ENCODE data around the gene CCDC93.

Gene CCDC93

DNA sequence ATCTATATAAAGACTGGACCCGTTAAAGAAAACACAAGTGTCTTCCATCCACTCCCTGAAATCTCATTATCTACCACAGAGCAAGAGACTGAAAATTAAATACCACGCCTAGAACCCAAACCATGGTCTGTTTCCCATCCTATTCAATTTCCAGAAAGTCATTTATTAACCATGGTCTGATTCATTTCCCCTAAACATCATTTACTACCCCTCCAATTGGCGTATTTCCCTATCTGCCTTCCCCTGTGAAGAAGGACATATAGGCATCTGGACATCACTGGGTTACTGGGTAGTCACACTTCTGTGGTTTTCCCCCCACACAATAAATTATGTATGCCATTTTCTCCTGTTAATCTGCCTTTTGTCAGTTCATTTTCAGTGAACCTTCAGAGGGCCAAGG lies 30.8 kb downstream of the CCDC93 start:
- H3K4me3 ChIP-seq (ENCODE audit: low read length), result no peak overlapping the region
- H3K9ac ChIP-seq (ENCODE audit: low read length), result no peak overlapping the region
- H4K8ac ChIP-seq (ENCODE audit: low read depth, low read length), result no peak overlapping the region
- no peaks in the 10 kb centered on the region for H3K79me2 ChIP-seq (ENCODE audit: control insufficient read depth, insufficient read depth, low read length)
- H2AK5ac ChIP-seq (ENCODE audit: low read length), result no peak overlapping the region
- H2BK5ac ChIP-seq (ENCODE audit: low read length), result no peak overlapping the region
- no peaks in the 10 kb centered on the region for H3K36me3 ChIP-seq (ENCODE audit: control insufficient read depth, insufficient read depth, low read length)
- no peak overlapping the region for H3K56ac ChIP-seq (ENCODE audit: low read length)
- no peak overlapping the region for H3K18ac ChIP-seq (ENCODE audit: low read length)
- no peak overlapping the region for H3K27ac ChIP-seq (ENCODE audit: low read depth, low read length)
- WGBS (ENCODE audit: extremely low coverage, insufficient coverage, low lambda C conversion rate), result no CpG with 5 or more reads among the region's 3 CpGs
- no peak overlapping the region for H3K4ac ChIP-seq (ENCODE audit: low read depth, low read length)
- no peak overlapping the region for H3K23ac ChIP-seq (ENCODE audit: low read length)
- no peak for DNase-seq
- no peak overlapping the region for H3K4me2 ChIP-seq (ENCODE audit: low read length)
- no peak overlapping the region for H2BK15ac ChIP-seq (replicated peaks; ENCODE audit: low read depth)
- H4K5ac ChIP-seq (ENCODE audit: low read length), result no peak overlapping the region
- no peak overlapping the region for H2BK120ac ChIP-seq (ENCODE audit: low read depth, low read length)
- H3K79me1 ChIP-seq (ENCODE audit: low read length), result no peaks in the 10 kb centered on the region
- H3K27me3 ChIP-seq (ENCODE audit: insufficient read depth, low read length, poor library complexity), result no peaks in the 10 kb centered on the region
- H3K4me1 ChIP-seq (ENCODE audit: control insufficient read depth, low read depth, low read length), result no peaks in the 10 kb centered on the region

GRCh38 chr2:117982376-117983033 lies 31.4 kb downstream of the CCDC93 start:
- no peak overlapping the region for H2BK15ac ChIP-seq (replicated peaks; ENCODE audit: low read depth)
- H3K79me2 ChIP-seq (ENCODE audit: control insufficient read depth, insufficient read depth, low read length), result no peaks in the 10 kb centered on the region
- no peak overlapping the region for H4K8ac ChIP-seq (ENCODE audit: low read depth, low read length)
- H3K4me2 ChIP-seq (ENCODE audit: low read length), result no peak overlapping the region
- no peak overlapping the region for H3K4ac ChIP-seq (ENCODE audit: low read depth, low read length)
- no peak overlapping the region for H3K9ac ChIP-seq (ENCODE audit: low read length)
- no CpG with 5 or more reads among the region's 5 CpGs for WGBS (ENCODE audit: extremely low coverage, insufficient coverage, low lambda C conversion rate)
- no peak overlapping the region for H3K23ac ChIP-seq (ENCODE audit: low read length)
- H3K36me3 ChIP-seq (ENCODE audit: control insufficient read depth, insufficient read depth, low read length), result no peaks in the 10 kb centered on the region
- no peak overlapping the region for H3K27ac ChIP-seq (ENCODE audit: low read depth, low read length)
- H3K79me1 ChIP-seq (ENCODE audit: low read length), result no peaks in the 10 kb centered on the region
- peak; percentile 38 for DNase-seq
- H3K18ac ChIP-seq (ENCODE audit: low read length), result no peak overlapping the region
- H2BK5ac ChIP-seq (ENCODE audit: low read length), result no peak overlapping the region
- H4K5ac ChIP-seq (ENCODE audit: low read length), result no peak overlapping the region
- H3K56ac ChIP-seq (ENCODE audit: low read length), result no peak overlapping the region
- H3K4me3 ChIP-seq (ENCODE audit: low read length), result no peak overlapping the region
- no peak overlapping the region for H2AK5ac ChIP-seq (ENCODE audit: low read length)
- H2BK120ac ChIP-seq (ENCODE audit: low read depth, low read length), result no peak overlapping the region
- H3K27me3 ChIP-seq (ENCODE audit: insufficient read depth, low read length, poor library complexity), result no peaks in the 10 kb centered on the region
- H3K4me1 ChIP-seq (ENCODE audit: control insufficient read depth, low read depth, low read length), result no peaks in the 10 kb centered on the region

GRCh38 chr2:117981810-117982209 lies 32.1 kb downstream of the CCDC93 start:
- DNase-seq, result no peak
- Histone ChIP-seq H3K27ac (ENCODE audit: low read depth, low read length) (no peak overlapping the region), H3K4ac (ENCODE audit: low read depth, low read length) (no peak overlapping the region), H3K4me1 (ENCODE audit: control insufficient read depth, low read depth, low read length) (no peaks in the 10 kb centered on the region), H3K4me2 (ENCODE audit: low read length) (no peak overlapping the region), H3K4me3 (ENCODE audit: low read length) (no peak overlapping the region), H3K79me1 (ENCODE audit: low read length) (no peaks in the 10 kb centered on the region), H3K23ac (ENCODE audit: low read length) (no peak overlapping the region), H3K27me3 (ENCODE audit: insufficient read depth, low read length, poor library complexity) (no peaks in the 10 kb centered on the region), H3K79me2 (ENCODE audit: control insufficient read depth, insufficient read depth, low read length) (no peaks in the 10 kb centered on the region), H3K56ac (ENCODE audit: low read length) (no peak overlapping the region), H3K9ac (ENCODE audit: low read length) (no peak overlapping the region), H2BK120ac (ENCODE audit: low read depth, low read length) (no peak overlapping the region), H3K18ac (ENCODE audit: low read length) (no peak overlapping the region), H4K5ac (ENCODE audit: low read length) (no peak overlapping the region), H2BK15ac (replicated peaks; ENCODE audit: low read depth) (no peak overlapping the region), H4K8ac (ENCODE audit: low read depth, low read length) (no peak overlapping the region), H3K36me3 (ENCODE audit: control insufficient read depth, insufficient read depth, low read length) (no peaks in the 10 kb centered on the region), H2BK5ac (ENCODE audit: low read length) (no peak overlapping the region), H2AK5ac (ENCODE audit: low read length) (no peak overlapping the region)
- WGBS (ENCODE audit: extremely low coverage, insufficient coverage, low lambda C conversion rate), result no CpG with 5 or more reads among the region's 1 CpG

- no peak overlapping the region for H3K27ac ChIP-seq (ENCODE audit: low read depth, low read length)
- H3K56ac ChIP-seq (ENCODE audit: low read length), result no peak overlapping the region
- no peaks in the 10 kb centered on the region for H3K79me2 ChIP-seq (ENCODE audit: control insufficient read depth, insufficient read depth, low read length)
- H3K36me3 ChIP-seq (ENCODE audit: control insufficient read depth, insufficient read depth, low read length), result no peaks in the 10 kb centered on the region
- no peaks in the 10 kb centered on the region for H3K79me1 ChIP-seq (ENCODE audit: low read length)
- H4K5ac ChIP-seq (ENCODE audit: low read length), result no peak overlapping the region
- no peak overlapping the region for H3K4me2 ChIP-seq (ENCODE audit: low read length)
- no peaks in the 10 kb centered on the region for H3K27me3 ChIP-seq (ENCODE audit: insufficient read depth, low read length, poor library complexity)
- no peak overlapping the region for H3K9ac ChIP-seq (ENCODE audit: low read length)
- H2BK5ac ChIP-seq (ENCODE audit: low read length), result no peak overlapping the region
- H3K4ac ChIP-seq (ENCODE audit: low read depth, low read length), result no peak overlapping the region
- H2BK15ac ChIP-seq (replicated peaks; ENCODE audit: low read depth), result no peak overlapping the region
- DNase-seq, result no peak
- no peak overlapping the region for H3K4me3 ChIP-seq (ENCODE audit: low read length)
- no peaks in the 10 kb centered on the region for H3K4me1 ChIP-seq (ENCODE audit: control insufficient read depth, low read depth, low read length)
- H3K18ac ChIP-seq (ENCODE audit: low read length), result no peak overlapping the region
- no peak overlapping the region for H4K8ac ChIP-seq (ENCODE audit: low read depth, low read length)
- no peak overlapping the region for H2BK120ac ChIP-seq (ENCODE audit: low read depth, low read length)
- WGBS (ENCODE audit: extremely low coverage, insufficient coverage, low lambda C conversion rate), result no CpG with 5 or more reads among the region's 5 CpGs
- H2AK5ac ChIP-seq (ENCODE audit: low read length), result no peak overlapping the region
- no peak overlapping the region for H3K23ac ChIP-seq (ENCODE audit: low read length)
Observed at GRCh38 chr2:117980783-117981676, 32.8 kb downstream of the CCDC93 start.

DNA sequence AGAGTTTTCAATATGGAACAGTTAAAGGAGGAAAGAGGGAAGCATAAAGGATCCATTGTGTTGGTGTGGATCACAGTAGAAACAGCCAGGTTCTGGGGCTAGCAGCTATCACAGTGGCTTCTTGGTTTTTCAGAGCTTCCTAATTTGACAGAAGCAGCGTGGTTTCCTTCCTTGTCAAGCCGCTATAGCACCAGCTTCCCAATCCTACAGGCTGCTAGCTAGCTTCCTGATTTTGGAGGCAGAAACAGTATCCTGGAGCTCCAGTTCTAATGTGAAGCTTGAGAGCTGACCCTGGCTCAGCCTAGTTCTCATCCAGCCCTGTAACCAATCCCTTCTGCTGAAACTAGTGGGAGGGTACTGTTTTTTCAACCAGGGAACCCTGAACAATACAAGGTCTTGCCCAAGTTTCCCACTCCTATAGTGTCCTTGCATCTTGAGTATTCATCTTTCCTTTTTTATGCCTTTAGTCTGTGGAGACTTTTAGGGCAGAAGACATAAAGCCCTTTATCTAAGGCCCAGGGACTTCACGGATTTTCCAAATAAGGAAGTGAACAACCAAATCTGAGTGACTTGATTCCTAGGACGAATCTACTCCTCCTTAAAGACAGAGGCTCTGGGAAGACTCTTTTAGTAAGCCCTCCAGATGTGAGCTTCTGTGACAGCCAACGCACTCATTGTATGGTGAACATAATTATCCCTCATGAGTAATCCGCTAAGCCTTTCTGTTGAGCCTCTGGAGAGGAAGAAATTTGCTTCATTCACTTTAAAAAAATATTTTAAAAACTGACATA lies 33.8 kb downstream of the CCDC93 start:
- Histone ChIP-seq H4K8ac (ENCODE audit: low read depth, low read length) (no peak overlapping the region), H3K79me1 (ENCODE audit: low read length) (no peaks in the 10 kb centered on the region), H3K18ac (ENCODE audit: low read length) (no peak overlapping the region), H3K27me3 (ENCODE audit: insufficient read depth, low read length, poor library complexity) (no peaks in the 10 kb centered on the region), H3K9ac (ENCODE audit: low read length) (no peak overlapping the region), H3K4me1 (ENCODE audit: control insufficient read depth, low read depth, low read length) (no peaks in the 10 kb centered on the region), H2BK5ac (ENCODE audit: low read length) (no peak overlapping the region), H3K23ac (ENCODE audit: low read length) (no peak overlapping the region), H3K27ac (ENCODE audit: low read depth, low read length) (no peak overlapping the region), H3K4me3 (ENCODE audit: low read length) (no peak overlapping the region), H4K5ac (ENCODE audit: low read length) (no peak overlapping the region), H2BK15ac (replicated peaks; ENCODE audit: low read depth) (no peak overlapping the region), H3K36me3 (ENCODE audit: control insufficient read depth, insufficient read depth, low read length) (no peaks in the 10 kb centered on the region), H3K79me2 (ENCODE audit: control insufficient read depth, insufficient read depth, low read length) (no peaks in the 10 kb centered on the region), H2AK5ac (ENCODE audit: low read length) (no peak overlapping the region), H2BK120ac (ENCODE audit: low read depth, low read length) (no peak overlapping the region), H3K4ac (ENCODE audit: low read depth, low read length) (no peak overlapping the region), H3K4me2 (ENCODE audit: low read length) (no peak overlapping the region), H3K56ac (ENCODE audit: low read length) (no peak overlapping the region)
- WGBS (ENCODE audit: extremely low coverage, insufficient coverage, low lambda C conversion rate), result no CpG with 5 or more reads among the region's 6 CpGs
- no peak for DNase-seq
